ENCODE measurements around the gene ANAPC10.

- TF ChIP-seq CTCF (IDR thresholded peaks at IDR 0.05; ENCODE audit: low read length) (no peak), EZH2 (optimal IDR thresholded peaks at IDR 0.05; ENCODE audit: low read depth, low read length) (no peak)
Observed at GRCh38 chr4:145130130-145130529, 32.1 kb upstream of the ANAPC10 start.
